C4-2B (cell line): ENCODE data around the gene NXPH3.

ENCODE experiments used
- ZFX ChIP-seq: fragments of 450-650 bp; IDR thresholded peaks from 2 replicates; pipeline ENCODE4 v1.6.1; 2017
- TF ChIP-seq, protein P1 (sequence below): fragments of 450-650 bp; conservative IDR thresholded peaks from 2 replicates; pipeline ENCODE4 v1.5.1; 2017; ENCODE audit warnings: mild to moderate bottlenecking

GRCh38 chr17:49631496-49631895 lies 55.8 kb downstream of the NXPH3 start:
- TF ChIP-seq, protein P1, sequence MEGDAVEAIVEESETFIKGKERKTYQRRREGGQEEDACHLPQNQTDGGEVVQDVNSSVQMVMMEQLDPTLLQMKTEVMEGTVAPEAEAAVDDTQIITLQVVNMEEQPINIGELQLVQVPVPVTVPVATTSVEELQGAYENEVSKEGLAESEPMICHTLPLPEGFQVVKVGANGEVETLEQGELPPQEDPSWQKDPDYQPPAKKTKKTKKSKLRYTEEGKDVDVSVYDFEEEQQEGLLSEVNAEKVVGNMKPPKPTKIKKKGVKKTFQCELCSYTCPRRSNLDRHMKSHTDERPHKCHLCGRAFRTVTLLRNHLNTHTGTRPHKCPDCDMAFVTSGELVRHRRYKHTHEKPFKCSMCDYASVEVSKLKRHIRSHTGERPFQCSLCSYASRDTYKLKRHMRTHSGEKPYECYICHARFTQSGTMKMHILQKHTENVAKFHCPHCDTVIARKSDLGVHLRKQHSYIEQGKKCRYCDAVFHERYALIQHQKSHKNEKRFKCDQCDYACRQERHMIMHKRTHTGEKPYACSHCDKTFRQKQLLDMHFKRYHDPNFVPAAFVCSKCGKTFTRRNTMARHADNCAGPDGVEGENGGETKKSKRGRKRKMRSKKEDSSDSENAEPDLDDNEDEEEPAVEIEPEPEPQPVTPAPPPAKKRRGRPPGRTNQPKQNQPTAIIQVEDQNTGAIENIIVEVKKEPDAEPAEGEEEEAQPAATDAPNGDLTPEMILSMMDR, result no peak
- TF ChIP-seq ZFX, result no peak
